HG02610 (cell line): ENCODE data around the gene WDFY3.
"Not testable (repeated sequence)": the region's sequence is repeated elsewhere in the genome, so short reads cannot be mapped to it uniquely, and the experiment has no call there.

ENCODE experiments used
- ATAC-seq: cut with Tn5 transposase; IDR thresholded peaks from one replicate; pipeline ENCODE4 v1.9.1; 2021; ENCODE audit warnings: mild to moderate bottlenecking, moderate library complexity; ENCODE audit not compliant: unreplicated experiment

WDFY3 gene

GRCh38 chr4:84865600-84865999 is 100.9 kb downstream of the WDFY3 start:
- no peak for ATAC-seq

- no peak for ATAC-seq
Observed at GRCh38 chr4:84862064-84862463, 104.4 kb downstream of the WDFY3 start.

GRCh38 chr4:84857296-84857695 is 109.2 kb downstream of the WDFY3 start:
- no peak for ATAC-seq

DNA sequence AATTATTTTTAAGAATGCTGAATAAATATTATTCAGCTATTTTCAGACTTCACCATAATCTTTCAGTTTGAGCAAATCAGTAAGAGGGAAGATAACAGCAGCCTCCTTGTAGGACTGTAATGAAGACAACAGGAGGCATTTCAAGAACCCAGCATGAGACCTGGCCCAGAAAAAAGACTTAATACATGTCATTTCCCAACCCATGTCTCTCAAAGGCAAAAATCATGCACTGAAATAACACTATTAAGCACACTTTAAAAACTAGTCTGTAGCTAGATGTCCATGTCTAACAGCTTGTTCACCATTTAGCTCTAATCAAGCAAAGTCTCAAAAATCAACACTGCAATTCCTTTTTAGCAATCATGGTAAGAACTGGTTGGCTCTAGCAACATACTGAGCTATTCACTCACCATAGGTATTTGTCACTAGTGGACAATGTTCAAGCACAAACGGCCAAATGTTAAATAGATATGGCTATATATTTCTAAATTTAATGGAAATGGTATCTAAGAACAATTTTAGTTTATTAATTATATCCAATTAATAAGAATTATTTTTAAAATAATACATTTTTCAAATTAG is 109.9 kb downstream of the WDFY3 start:
- no peak for ATAC-seq

- ATAC-seq = no peak
Observed at GRCh38 chr4:84855774-84856173, 110.7 kb downstream of the WDFY3 start.

- no peak for ATAC-seq
Observed at GRCh38 chr4:84852081-84852480, 114.4 kb downstream of the WDFY3 start.

DNA sequence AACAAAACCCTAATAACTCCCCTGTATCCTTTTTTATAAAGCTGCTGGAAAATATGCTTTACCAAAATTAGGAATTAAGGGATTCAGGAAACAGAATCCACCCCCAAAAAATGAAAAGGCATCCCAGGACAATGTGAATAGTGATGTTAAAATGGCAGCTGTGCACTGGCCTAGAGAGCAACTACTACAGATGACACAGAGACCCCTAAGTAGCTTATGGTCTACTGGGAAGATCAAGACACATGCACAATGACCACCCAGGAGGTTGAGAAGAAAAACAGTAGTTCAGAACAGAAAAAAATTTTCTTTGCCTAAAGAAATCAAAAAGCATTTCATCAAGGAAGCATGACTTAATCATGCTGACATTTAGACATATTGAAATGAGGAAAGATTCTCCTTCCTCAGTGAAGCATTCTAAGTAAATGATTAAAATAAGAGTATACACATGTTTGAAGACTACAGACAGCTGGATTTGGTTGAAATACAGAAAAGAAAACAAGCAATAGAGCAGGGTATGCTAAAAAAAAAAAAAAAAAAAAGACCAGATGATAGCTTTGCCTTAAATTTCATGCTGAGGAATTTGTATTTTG is 117.3 kb downstream of the WDFY3 start:
- ATAC-seq = no peak

DNA sequence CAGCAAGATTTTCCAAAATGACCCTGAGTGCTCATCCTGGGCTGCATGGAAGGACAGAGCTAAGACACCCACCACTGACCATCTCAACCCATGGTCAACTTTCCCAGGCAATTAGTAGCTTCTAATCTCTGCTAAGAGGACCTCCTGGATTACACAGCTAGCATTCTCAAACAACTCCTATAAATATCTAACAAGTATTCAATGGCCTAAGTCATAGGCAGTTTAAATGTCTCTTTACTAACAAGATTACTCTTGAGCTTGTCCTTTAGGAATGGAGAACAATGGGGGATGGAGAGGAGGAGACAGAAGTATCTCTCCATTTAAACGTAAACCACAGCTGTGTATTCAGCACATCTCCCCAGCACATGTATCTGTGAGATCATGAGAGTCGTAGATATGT is 118.1 kb downstream of the WDFY3 start:
- ATAC-seq = no peak

DNA sequence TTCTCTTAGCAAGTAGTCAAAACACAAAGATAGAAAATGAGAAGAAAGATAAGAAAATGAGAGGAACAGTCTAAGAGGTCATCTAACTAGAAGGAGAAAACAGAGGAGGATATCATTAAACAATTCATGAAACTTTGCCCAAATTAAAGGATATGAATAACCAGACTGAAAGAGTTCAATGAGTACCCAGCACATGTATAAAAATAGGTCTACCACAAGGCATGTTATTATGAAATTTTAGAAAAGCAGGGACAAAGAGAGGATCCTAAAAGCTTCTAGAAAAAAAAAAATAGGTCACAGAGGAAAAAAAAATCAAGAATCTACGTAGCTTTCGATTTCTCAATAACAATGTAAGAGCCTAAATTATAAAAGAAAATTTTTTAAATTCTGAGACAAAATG is 118.5 kb downstream of the WDFY3 start:
- no peak for ATAC-seq

DNA sequence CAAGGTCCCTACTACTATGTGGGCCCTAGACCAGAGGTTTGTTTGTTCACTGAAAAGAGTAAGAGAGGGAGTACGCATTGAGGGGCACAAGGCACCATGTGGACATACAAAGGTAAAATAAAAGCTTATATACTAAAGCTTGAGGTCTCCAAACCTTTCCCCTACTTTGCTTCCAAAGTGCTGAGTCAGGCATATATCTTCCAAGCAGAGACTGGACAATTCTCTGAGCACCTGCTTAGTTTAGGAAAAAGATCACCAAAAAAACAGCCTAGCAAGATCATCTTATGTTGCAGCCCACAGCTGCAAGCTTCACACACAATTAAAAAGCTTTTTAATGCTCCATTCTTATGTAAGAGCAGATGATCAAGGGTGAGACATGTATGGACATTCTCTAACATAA is 119.5 kb downstream of the WDFY3 start:
- ATAC-seq = no peak

DNA sequence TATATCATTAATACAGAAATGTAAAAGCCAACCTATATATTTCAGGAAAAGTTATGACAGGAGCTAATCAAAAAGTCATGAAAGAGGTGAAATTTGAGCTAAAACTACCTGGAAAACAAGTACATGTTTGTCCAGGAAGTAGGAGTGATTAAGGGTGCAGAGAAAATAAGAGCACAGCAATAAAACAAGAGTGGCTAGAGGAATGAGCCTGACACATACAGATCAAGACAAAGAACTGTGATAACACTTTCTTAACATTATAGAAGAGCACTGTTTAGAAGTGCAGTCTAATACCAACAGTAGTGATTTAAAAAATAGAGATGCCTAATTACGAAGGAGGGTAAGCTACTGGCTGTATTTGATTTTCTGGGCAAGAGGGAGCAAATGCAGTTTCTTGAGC is 125.1 kb downstream of the WDFY3 start:
- no peak for ATAC-seq

- ATAC-seq = no peak
Observed at GRCh38 chr4:84837751-84838150, 128.7 kb downstream of the WDFY3 start.

DNA sequence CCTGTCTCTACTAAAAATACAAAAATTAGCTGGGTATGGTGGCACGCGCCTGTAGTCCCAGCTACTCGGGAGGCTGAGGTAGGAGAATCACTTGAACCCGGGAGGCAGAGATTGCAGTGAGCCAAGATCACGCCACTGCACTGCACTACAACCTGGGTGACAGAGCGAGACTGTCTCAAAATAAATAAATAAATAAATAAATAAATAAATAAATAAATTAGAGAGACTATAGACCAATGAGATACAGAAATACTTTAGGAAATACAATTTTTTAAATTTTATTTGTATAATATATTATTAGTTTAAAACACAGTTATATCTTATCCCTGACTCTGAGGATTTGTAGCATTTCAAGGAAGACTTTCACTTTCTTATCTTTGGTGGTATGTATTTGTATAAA is 136.9 kb downstream of the WDFY3 start:
- not testable (repeated sequence) for ATAC-seq

DNA sequence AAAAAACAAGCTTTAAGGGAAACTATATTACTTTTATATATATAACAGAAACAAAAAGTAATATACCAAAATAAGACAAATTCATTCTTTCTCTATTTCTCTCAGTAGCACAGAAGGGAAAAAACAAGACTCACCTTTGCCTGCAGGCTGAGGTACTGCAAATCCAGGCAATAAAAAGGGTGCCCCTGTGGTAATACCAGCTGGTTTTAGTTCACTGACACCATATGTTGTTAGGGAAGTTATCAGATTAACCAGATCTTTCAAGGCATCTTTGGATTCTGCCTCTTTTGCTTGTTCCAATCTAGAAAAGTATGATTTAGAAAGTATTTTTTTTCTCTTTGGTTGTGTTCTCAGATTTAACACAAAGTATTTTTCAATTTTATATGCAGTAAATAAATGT is 139.8 kb downstream of the WDFY3 start:
- no peak for ATAC-seq

GRCh38 chr4:84825701-84826341 is 140.7 kb downstream of the WDFY3 start:
- ATAC-seq = no peak

DNA sequence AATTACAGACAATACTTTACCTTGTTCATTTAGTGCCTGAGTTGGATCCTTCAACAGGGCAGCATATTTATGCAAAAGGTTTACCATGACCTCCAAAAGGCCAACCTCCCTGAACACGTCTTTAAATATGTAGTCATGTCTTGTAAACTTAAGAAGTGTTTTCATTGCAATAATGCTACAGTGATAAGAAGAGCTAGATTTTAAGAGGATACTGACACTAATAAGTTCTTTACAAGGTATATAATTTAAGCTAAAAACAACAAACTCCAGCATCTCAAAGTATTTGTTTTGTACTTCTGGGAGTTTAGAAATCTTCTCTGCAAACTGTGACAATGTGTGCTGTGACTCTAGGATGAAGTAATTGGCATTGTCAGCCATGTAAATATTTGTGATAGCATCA is 145.4 kb downstream of the WDFY3 start:
- no peak for ATAC-seq

- no peak for ATAC-seq
Observed at GRCh38 chr4:84814094-84814750, 152.3 kb downstream of the WDFY3 start.

- ATAC-seq = no peak
Observed at GRCh38 chr4:84809946-84810345, 156.5 kb downstream of the WDFY3 start.

GRCh38 chr4:84808332-84808731 is 158.2 kb downstream of the WDFY3 start:
- no peak for ATAC-seq

DNA sequence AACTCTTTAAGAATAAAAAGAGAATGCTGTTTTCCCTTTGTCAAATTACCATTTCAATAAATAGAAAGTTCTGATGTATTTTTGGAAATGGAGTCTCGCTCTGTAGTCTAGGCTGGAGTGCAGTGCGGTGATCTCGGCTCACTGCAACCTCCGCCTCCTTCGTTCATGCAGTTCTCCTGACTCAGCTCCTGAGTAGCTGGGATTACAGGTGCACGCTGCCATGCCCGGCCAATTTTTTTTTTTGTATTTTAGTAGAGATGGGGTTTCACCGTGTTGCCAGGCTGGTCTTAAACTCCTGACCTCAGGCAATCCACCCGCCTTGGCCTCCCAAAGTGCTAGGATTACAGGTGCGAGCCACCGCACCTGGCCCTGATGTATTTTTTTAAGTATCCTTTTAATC is 159.9 kb downstream of the WDFY3 start:
- ATAC-seq = not testable (repeated sequence)

DNA sequence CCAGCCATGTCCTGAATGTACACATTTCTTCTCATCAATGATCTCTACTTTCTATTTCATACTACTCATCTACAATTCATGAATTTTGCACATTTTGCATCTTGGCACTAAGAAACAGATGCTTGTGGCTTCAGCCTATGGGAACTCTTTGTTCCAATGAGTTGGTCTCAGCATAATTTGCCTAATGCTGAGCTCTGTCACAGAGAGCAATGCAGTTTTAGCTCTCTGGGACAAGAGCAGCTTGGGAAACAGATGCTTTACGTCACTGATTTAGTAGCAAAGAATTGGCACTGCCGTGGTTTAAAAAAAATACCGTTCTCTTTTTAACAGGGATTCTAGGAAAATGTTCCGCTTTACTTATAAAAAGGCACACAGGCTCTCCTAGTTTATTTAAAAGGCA is 162.4 kb downstream of the WDFY3 start:
- no peak for ATAC-seq

- ATAC-seq = no peak
Observed at GRCh38 chr4:84803720-84804119, 162.8 kb downstream of the WDFY3 start.
